ENCODE data around the gene MRPS18A. TPM values are rescaled to one million over a fixed set of nuclear protein-coding genes. Genes with fewer than 3 reads are reported as not detected.
A peak's percentile ranks its signal among the peaks of the same experiment; 100 is the strongest.

The MRPS18A gene
- total and polyA plus RNA-seq, 2 of the 13 experiments (the other 11 are each of a cell fraction or from before 2014, with no cell fraction given), result 87.8 to 89.1 TPM

DNA sequence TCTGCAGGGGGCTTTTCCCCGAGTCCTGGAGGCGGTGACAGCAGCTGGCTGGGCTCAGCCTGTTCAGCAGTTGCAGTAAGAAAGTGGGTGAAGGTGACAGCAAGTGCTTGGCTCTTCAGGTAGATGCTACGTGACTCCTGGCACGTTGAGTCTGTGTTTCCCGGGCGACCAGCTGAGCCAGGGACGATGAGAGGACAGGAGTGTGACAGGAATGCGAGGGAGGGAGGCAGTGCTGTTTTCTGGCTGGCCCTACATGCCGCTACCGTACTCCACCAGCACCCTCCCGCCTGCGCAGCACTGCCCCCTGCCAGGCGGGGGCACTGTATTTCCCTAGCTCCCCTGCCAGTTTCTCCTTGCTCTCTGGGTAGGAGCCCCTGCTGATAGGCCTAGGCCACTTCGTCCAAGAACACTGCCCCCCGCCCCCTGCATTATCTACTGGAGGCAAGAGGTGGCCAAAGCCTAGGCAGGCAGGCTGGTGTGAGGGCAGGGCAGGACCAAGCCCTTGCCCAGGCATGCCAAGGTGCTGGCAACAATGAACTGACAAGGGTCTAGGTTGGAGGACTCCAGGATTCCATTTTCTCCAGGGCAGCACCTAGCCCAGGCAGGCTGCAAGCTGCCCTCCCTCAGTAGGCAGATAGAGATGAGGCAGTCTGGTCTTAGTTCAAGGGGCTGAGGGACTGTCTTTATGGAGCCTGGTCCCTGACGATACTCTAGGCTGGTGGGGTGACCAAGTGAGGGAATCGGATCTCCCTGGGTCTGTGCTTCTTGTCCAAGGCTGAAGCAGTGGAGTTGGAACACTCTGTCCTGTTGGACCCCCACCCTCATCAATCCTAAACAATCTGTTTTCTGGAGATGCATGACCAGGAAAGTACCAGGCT, 19.2 kb downstream of the MRPS18A start (continued):
- TF ChIP-seq ETV5 (CRISPR knock-in tag; IDR thresholded peaks at IDR 0.05; ENCODE audit: borderline replicate concordance) (peak; percentile 42), MLXIP (CRISPR knock-in tag; IDR thresholded peaks at IDR 0.05; ENCODE audit: borderline replicate concordance) (no peak), ZBTB1 (CRISPR knock-in tag; IDR thresholded peaks at IDR 0.05; ENCODE audit: borderline replicate concordance) (no peak), ZNF652 (CRISPR knock-in tag; IDR thresholded peaks at IDR 0.05; ENCODE audit: borderline replicate concordance, low read depth) (no peak), ZKSCAN8 (CRISPR knock-in tag; IDR thresholded peaks at IDR 0.05; ENCODE audit: borderline replicate concordance) (no peak; the same call in 1 of the 2 replicates), TCF7L2 (IDR thresholded peaks at IDR 0.05; ENCODE audit: low read depth, low read length) (no peak), MBD4 (IDR thresholded peaks at IDR 0.05; ENCODE audit: borderline replicate concordance, low read length) (no peak), ZSCAN21 (CRISPR knock-in tag; IDR thresholded peaks at IDR 0.05; ENCODE audit: borderline replicate concordance) (peak; percentile 93; the same call in 1 of the 2 replicates), ZNF850 (CRISPR knock-in tag; conservative IDR thresholded peaks at IDR 0.05) (no peak), MAX (IDR thresholded peaks at IDR 0.05) (peak; percentile 86), ZNF629 (CRISPR knock-in tag; conservative IDR thresholded peaks at IDR 0.05) (no peak), TOPORS (CRISPR knock-in tag; IDR thresholded peaks at IDR 0.05) (peak; percentile 84; the same call in 1 of the 2 replicates), ZFP62 (CRISPR knock-in tag; IDR thresholded peaks at IDR 0.05) (no peak)
- TF ChIP-seq, protein P1, sequence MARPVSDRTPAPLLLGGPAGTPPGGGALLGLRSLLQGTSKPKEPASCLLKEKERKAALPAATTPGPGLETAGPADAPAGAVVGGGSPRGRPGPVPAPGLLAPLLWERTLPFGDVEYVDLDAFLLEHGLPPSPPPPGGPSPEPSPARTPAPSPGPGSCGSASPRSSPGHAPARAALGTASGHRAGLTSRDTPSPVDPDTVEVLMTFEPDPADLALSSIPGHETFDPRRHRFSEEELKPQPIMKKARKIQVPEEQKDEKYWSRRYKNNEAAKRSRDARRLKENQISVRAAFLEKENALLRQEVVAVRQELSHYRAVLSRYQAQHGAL (CRISPR knock-in tag; IDR thresholded peaks at IDR 0.05; ENCODE audit: not compliant biosample characterization), result no peak
- TF ChIP-seq, protein P2, sequence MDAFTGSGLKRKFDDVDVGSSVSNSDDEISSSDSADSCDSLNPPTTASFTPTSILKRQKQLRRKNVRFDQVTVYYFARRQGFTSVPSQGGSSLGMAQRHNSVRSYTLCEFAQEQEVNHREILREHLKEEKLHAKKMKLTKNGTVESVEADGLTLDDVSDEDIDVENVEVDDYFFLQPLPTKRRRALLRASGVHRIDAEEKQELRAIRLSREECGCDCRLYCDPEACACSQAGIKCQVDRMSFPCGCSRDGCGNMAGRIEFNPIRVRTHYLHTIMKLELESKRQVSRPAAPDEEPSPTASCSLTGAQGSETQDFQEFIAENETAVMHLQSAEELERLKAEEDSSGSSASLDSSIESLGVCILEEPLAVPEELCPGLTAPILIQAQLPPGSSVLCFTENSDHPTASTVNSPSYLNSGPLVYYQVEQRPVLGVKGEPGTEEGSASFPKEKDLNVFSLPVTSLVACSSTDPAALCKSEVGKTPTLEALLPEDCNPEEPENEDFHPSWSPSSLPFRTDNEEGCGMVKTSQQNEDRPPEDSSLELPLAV (CRISPR knock-in tag; conservative IDR thresholded peaks at IDR 0.05; ENCODE audit: low read depth), result no peak
- TF ChIP-seq, protein P3, sequence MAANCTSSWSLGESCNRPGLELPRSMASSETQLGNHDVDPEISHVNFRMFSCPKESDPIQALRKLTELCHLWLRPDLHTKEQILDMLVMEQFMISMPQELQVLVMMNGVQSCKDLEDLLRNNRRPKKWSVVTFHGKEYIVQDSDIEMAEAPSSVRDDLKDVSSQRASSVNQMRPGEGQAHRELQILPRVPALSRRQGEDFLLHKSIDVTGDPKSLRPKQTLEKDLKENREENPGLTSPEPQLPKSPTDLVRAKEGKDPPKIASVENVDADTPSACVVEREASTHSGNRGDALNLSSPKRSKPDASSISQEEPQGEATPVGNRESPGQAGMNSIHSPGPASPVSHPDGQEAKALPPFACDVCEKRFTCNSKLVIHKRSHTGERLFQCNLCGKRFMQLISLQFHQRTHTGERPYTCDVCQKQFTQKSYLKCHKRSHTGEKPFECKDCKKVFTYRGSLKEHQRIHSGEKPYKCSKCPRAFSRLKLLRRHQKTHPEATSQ (CRISPR knock-in tag; IDR thresholded peaks at IDR 0.05; ENCODE audit: borderline replicate concordance), result peak; percentile 76; the same call in 1 of the 2 replicates
- TF ChIP-seq, protein P4, sequence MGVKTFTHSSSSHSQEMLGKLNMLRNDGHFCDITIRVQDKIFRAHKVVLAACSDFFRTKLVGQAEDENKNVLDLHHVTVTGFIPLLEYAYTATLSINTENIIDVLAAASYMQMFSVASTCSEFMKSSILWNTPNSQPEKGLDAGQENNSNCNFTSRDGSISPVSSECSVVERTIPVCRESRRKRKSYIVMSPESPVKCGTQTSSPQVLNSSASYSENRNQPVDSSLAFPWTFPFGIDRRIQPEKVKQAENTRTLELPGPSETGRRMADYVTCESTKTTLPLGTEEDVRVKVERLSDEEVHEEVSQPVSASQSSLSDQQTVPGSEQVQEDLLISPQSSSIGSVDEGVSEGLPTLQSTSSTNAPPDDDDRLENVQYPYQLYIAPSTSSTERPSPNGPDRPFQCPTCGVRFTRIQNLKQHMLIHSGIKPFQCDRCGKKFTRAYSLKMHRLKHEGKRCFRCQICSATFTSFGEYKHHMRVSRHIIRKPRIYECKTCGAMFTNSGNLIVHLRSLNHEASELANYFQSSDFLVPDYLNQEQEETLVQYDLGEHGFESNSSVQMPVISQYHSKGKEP (CRISPR knock-in tag; IDR thresholded peaks at IDR 0.05), result no peak

All from HepG2 (cell line).